Caco-2 (cell line): ENCODE measurements around the gene MUC6. TPM values are rescaled to one million over a fixed set of nuclear protein-coding genes. Genes with fewer than 3 reads are reported as not detected.

Experiments
- BruUV-seq: library from RNA; stranded (reverse); fragments of 400-500 nt; replicated peaks from 2 replicates; lab custom pipeline; 2021; lab: Mats Ljungman, UMichigan
- CTCF ChIA-PET: fragments of 300-600 bp; sonication (Branson Sonifier 250); formaldehyde crosslinking; loops from one replicate; lab custom pipeline; 2022; ENCODE audit warnings: antibody characterized with exemption; lab: Charles Lee
- POLR2A ChIA-PET: fragments of 300-600 bp; sonication (Branson Sonifier 250); formaldehyde crosslinking; loops from one replicate; lab custom pipeline; 2022; ENCODE audit warnings: antibody characterized with exemption; lab: Charles Lee
- DNase-seq, 2 experiments: peaks; one replicate each; pipeline versions ENCODE4 v3.0.0 to v3.0.0-alpha.2; 2020 to 2022
- H3K27me3 ChIP-seq: replicated peaks from 2 replicates; pipeline ENCODE4 v1.6.0; 2011; ENCODE audit warnings: low read length; ENCODE audit not compliant: control insufficient read depth, insufficient read depth
- H3K36me3 ChIP-seq: 2 replicates; pipeline ENCODE4 v1.5.1; 2011; ENCODE audit warnings: low read length; ENCODE audit not compliant: control insufficient read depth, insufficient read depth
- H3K4me1 ChIP-seq: fragments of 250-450 bp; sonication (Bioruptor Pico); 2 replicates; pipeline ENCODE4 v1.5.1; 2020; ENCODE audit warnings: mild to moderate bottlenecking
- H3K4me3 ChIP-seq: 2 replicates; pipeline ENCODE4 v1.5.1; 2011; ENCODE audit warnings: low read depth, mild to moderate bottlenecking, control low read depth, low read length
- H3K9me3 ChIP-seq: fragments of 250-450 bp; sonication (Bioruptor Pico); 2 replicates; pipeline ENCODE4 v1.5.1; 2020; ENCODE audit warnings: mild to moderate bottlenecking, moderate library complexity
- H3K27ac Mint-ChIP-seq: one replicate; pipeline ENCODE4 v1.8.0; 2022; ENCODE audit warnings: mixed read lengths; ENCODE audit not compliant: unreplicated experiment
- H3K27me3 Mint-ChIP-seq: one replicate; pipeline ENCODE4 v1.8.0; 2022; ENCODE audit warnings: mixed read lengths; ENCODE audit not compliant: insufficient read depth, unreplicated experiment
- H3K36me3 Mint-ChIP-seq: one replicate; pipeline ENCODE4 v1.8.0; 2022; ENCODE audit warnings: mild to moderate bottlenecking, mixed read lengths; ENCODE audit not compliant: insufficient read depth, unreplicated experiment
- H3K4me1 Mint-ChIP-seq: one replicate; pipeline ENCODE4 v1.8.0; 2022; ENCODE audit warnings: low read depth, mixed read lengths; ENCODE audit not compliant: unreplicated experiment
- H3K4me3 Mint-ChIP-seq: one replicate; pipeline ENCODE4 v1.8.0; 2022; ENCODE audit warnings: mild to moderate bottlenecking, moderate library complexity, mixed read lengths; ENCODE audit not compliant: unreplicated experiment
- H3K9me3 Mint-ChIP-seq: one replicate; pipeline ENCODE4 v1.8.0; 2022; ENCODE audit warnings: mixed read lengths; ENCODE audit not compliant: unreplicated experiment
- intact Hi-C: fragments of 100-400 bp; cut with micrococcal nuclease; formaldehyde crosslinking; loops from one replicate; pipeline ENCODE4 v1.10.0; 2022; ENCODE audit not compliant: unreplicated experiment
- total RNA-seq: library from RNA; stranded (reverse); gene quantifications from 2 replicates; pipeline ENCODE4 v1.2.3, GENCODE V29; 2022
- TF ChIP-seq, protein P1 (sequence below), 2 experiments: fragments of 200-600 bp in 1 of 2; IDR thresholded peaks; 1 replicate in 1 of 2; 2 replicates in 1 of 2; pipeline versions ENCODE4 v1.5.1 to v1.8.0; 2011 to 2022; ENCODE audit warnings: antibody characterized with exemption in 1 of 2, control low read depth in 1 of 2, inconsistent platforms in 1 of 2, low read depth in 1 of 2, low read length in 1 of 2, mild to moderate bottlenecking in 1 of 2, moderate library complexity in 1 of 2; ENCODE audit not compliant: insufficient read depth in 1 of 2, severe bottlenecking in 1 of 2, unreplicated experiment in 1 of 2

Gene MUC6
- total RNA-seq, 1 experiment from 2014 or later = not detected

GRCh38 chr11:1041471-1041870, 5.0 kb upstream of the MUC6 start:
- peaks cover 16% of the 10 kb centered on the region for H3K4me1 ChIP-seq
- no peaks in the 10 kb centered on the region for H3K36me3 ChIP-seq
- Mint-ChIP-seq H3K27ac (no peak overlapping the region), H3K9me3 (peaks cover 11% of the 10 kb centered on the region), H3K27me3 (no peaks in the 10 kb centered on the region), H3K36me3 (peaks cover 5% of the 10 kb centered on the region), H3K4me1 (peaks cover 6% of the 10 kb centered on the region), H3K4me3 (no peak overlapping the region)
- CTCF ChIA-PET = no interaction called here
- no peaks in the 10 kb centered on the region for H3K27me3 ChIP-seq
- H3K4me3 ChIP-seq = no peak overlapping the region
- no TSS peak for BruUV-seq
- TF ChIP-seq, protein P1, sequence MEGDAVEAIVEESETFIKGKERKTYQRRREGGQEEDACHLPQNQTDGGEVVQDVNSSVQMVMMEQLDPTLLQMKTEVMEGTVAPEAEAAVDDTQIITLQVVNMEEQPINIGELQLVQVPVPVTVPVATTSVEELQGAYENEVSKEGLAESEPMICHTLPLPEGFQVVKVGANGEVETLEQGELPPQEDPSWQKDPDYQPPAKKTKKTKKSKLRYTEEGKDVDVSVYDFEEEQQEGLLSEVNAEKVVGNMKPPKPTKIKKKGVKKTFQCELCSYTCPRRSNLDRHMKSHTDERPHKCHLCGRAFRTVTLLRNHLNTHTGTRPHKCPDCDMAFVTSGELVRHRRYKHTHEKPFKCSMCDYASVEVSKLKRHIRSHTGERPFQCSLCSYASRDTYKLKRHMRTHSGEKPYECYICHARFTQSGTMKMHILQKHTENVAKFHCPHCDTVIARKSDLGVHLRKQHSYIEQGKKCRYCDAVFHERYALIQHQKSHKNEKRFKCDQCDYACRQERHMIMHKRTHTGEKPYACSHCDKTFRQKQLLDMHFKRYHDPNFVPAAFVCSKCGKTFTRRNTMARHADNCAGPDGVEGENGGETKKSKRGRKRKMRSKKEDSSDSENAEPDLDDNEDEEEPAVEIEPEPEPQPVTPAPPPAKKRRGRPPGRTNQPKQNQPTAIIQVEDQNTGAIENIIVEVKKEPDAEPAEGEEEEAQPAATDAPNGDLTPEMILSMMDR (IDR thresholded peaks at IDR 0.05; ENCODE audit: insufficient read depth in 1 of 2, low read depth in 1 of 2, low read length in 1 of 2, severe bottlenecking in 1 of 2, unreplicated experiment in 1 of 2) = no peak
- POLR2A ChIA-PET = no interaction called here
- no peak for DNase-seq
- H3K9me3 ChIP-seq = peaks cover 6% of the 10 kb centered on the region
- intact Hi-C loops = loop anchor here (10.0 kb wide), 1 partner anchor 57 kb away; no protein-coding TSS in a partner anchor

DNA sequence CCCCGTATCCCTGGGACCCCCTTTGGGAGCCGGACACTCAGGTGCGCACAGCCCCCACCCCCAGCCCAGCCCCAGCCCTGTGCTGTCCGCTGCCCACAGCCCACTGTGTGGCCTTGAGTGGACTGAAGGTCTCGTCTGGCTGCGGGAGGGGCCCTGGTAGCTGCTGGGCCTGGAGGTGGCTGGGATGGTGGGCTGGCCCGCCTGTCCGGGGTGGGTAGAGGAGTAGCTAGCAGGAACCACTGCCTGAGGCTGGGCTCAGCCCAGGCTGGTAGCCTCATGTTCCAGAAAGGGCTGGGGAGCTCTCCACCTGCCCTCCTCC, 4.6 kb upstream of the MUC6 start:
- Histone ChIP-seq H3K27me3 (no peaks in the 10 kb centered on the region), H3K4me1 (peaks cover 16% of the 10 kb centered on the region), H3K36me3 (no peaks in the 10 kb centered on the region), H3K9me3 (peaks cover 6% of the 10 kb centered on the region), H3K4me3 (no peak overlapping the region)
- H3K9me3 Mint-ChIP-seq = peaks cover 11% of the 10 kb centered on the region
- peaks cover 5% of the 10 kb centered on the region for H3K36me3 Mint-ChIP-seq
- TF ChIP-seq, protein P1 (IDR thresholded peaks at IDR 0.05; ENCODE audit: insufficient read depth in 1 of 2, low read depth in 1 of 2, low read length in 1 of 2, severe bottlenecking in 1 of 2, unreplicated experiment in 1 of 2) = no peak
- no peak overlapping the region for H3K4me3 Mint-ChIP-seq
- BruUV-seq = no TSS peak
- intact Hi-C loops = loop anchor here (10.0 kb wide), 1 partner anchor 56 kb away; no protein-coding TSS in a partner anchor
- ChIA-PET CTCF (no interaction called here), POLR2A (no interaction called here)
- no peak for DNase-seq
- peaks cover 6% of the 10 kb centered on the region for H3K4me1 Mint-ChIP-seq
- H3K27ac Mint-ChIP-seq = no peak overlapping the region
- H3K27me3 Mint-ChIP-seq = no peaks in the 10 kb centered on the region

DNA sequence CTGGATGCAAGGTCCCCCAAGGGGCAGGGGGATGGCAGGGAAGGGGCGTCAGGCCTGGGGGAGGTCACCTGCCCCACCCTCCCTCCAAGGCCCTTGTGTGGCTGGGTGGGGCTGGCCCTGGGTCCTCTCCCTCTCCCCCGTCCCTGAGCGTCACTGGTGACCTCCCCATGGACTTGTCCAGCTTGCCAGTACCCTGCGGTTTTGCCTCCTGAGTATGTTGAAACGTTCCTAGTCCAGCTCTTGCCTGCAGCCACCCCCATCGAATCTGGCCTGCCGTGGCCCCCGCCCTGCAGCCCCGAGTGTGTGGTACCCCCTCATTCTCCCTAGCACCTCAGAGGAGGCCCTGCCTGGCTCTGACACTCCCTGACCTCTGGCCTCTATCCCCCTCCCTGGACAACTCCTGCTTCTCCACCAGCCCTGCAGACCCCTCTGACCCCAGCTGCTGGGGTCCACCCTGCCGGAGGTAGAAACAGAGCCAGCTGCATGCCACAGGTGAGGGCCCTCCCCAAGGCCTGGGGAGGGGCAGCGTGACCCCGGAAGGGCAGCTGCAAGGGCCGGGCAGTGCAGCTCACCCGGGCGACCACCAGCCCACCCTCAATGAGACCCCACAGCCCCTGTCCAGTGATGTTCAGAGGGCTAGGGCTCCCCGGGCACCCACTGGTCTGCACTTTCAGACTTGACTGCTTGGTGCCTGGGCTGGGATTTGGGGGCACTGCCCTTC, 4.1 kb upstream of the MUC6 start:
- POLR2A ChIA-PET = no interaction called here
- H3K27ac Mint-ChIP-seq = no peak overlapping the region
- H3K36me3 ChIP-seq = no peaks in the 10 kb centered on the region

More for the DNA sequence above, 4.1 kb upstream of the MUC6 start:
- peaks cover 6% of the 10 kb centered on the region for H3K9me3 ChIP-seq
- H3K4me3 Mint-ChIP-seq = no peak overlapping the region
- CTCF ChIA-PET = no interaction called here
- intact Hi-C loops = loop anchor here (10.0 kb wide), 1 partner anchor 56 kb away; no protein-coding TSS in a partner anchor
- H3K9me3 Mint-ChIP-seq = peaks cover 11% of the 10 kb centered on the region
- DNase-seq = no peak
- H3K4me3 ChIP-seq = no peak overlapping the region
- BruUV-seq = no TSS peak
- TF ChIP-seq, protein P1 (IDR thresholded peaks at IDR 0.05; ENCODE audit: insufficient read depth in 1 of 2, low read depth in 1 of 2, low read length in 1 of 2, severe bottlenecking in 1 of 2, unreplicated experiment in 1 of 2) = no peak
- peaks cover 6% of the 10 kb centered on the region for H3K4me1 Mint-ChIP-seq
- H3K4me1 ChIP-seq = peaks cover 16% of the 10 kb centered on the region
- no peaks in the 10 kb centered on the region for H3K27me3 Mint-ChIP-seq
- H3K27me3 ChIP-seq = no peaks in the 10 kb centered on the region
- peaks cover 5% of the 10 kb centered on the region for H3K36me3 Mint-ChIP-seq
